WTC11 (cell line): ENCODE measurements around the gene S100A7. TPM values are rescaled to one million over a fixed set of nuclear protein-coding genes. Genes with fewer than 3 reads are reported as not detected.

Experiments
- ATAC-seq: fragments of 200-7000 bp; cut with Tn5 transposase; 2 replicates; pipeline ENCODE4 v1.10.0; 2021; ENCODE audit warnings: mild to moderate bottlenecking, moderate library complexity
- CTCF ChIA-PET: fragments of 300-600 bp; sonication (Branson Sonifier 250); formaldehyde crosslinking; loops from one replicate; lab custom pipeline; 2021; ENCODE audit warnings: antibody characterized with exemption; lab: Charles Lee
- POLR2A ChIA-PET: fragments of 350-600 bp; sonication (Branson Sonifier 250); formaldehyde crosslinking; loops from one replicate; lab custom pipeline; 2021; ENCODE audit warnings: antibody characterized with exemption; lab: Charles Lee
- DNase-seq: peaks from one replicate; pipeline ENCODE4 v3.0.0; 2021; ENCODE audit warnings: low spot score
- H3K27ac Mint-ChIP-seq: 2 replicates; pipeline ENCODE4 v1.8.0; 2021; ENCODE audit warnings: mixed read lengths
- H3K27me3 Mint-ChIP-seq: 2 replicates; pipeline ENCODE4 v1.8.0; 2021; ENCODE audit warnings: low read depth, mild to moderate bottlenecking, moderate library complexity, mixed read lengths
- H3K36me3 Mint-ChIP-seq: 2 replicates; pipeline ENCODE4 v1.8.0; 2021; ENCODE audit warnings: mixed read lengths
- H3K4me1 Mint-ChIP-seq: 2 replicates; pipeline ENCODE4 v1.8.0; 2022; ENCODE audit warnings: mixed read lengths
- H3K4me3 Mint-ChIP-seq: 2 replicates; pipeline ENCODE4 v1.8.0; 2021; ENCODE audit warnings: mild to moderate bottlenecking, moderate library complexity, mixed read lengths
- H3K9me3 Mint-ChIP-seq: 2 replicates; pipeline ENCODE4 v1.8.0; 2021; ENCODE audit warnings: mixed read lengths
- AR ChIP-seq: fragments of 250-450 bp; sonication (Bioruptor Pico); IDR thresholded peaks from 2 replicates; pipeline ENCODE4 v1.9.0; 2021; ENCODE audit warnings: mild to moderate bottlenecking
- ATF2 ChIP-seq: sonication (generic); formaldehyde crosslinking; IDR thresholded peaks from 2 replicates; pipeline ENCODE4 v1.8.1; 2022; ENCODE audit warnings: low read depth, missing genetic modification reagents, borderline replicate concordance
- ATF6 ChIP-seq: sonication (generic); formaldehyde crosslinking; IDR thresholded peaks from 2 replicates; pipeline ENCODE4 v1.8.1; 2023; ENCODE audit warnings: mild to moderate bottlenecking, missing genetic modification reagents
- ELF4 ChIP-seq: sonication (generic); formaldehyde crosslinking; IDR thresholded peaks from 2 replicates; pipeline ENCODE4 v1.8.1; 2022; ENCODE audit warnings: low read depth, mild to moderate bottlenecking, moderate library complexity, missing genetic modification reagents
- ERG ChIP-seq: fragments of 250-450 bp; sonication (Bioruptor Pico); IDR thresholded peaks from 2 replicates; pipeline ENCODE4 v1.8.0; 2021; ENCODE audit warnings: mild to moderate bottlenecking
- FOXK1 ChIP-seq: sonication (generic); formaldehyde crosslinking; IDR thresholded peaks from 2 replicates; pipeline ENCODE4 v1.8.0; 2022; ENCODE audit warnings: mild to moderate bottlenecking, moderate library complexity, missing genetic modification reagents
- GABPB1 ChIP-seq: sonication (generic); formaldehyde crosslinking; IDR thresholded peaks from 2 replicates; pipeline ENCODE4 v1.8.1; 2023; ENCODE audit warnings: mild to moderate bottlenecking, missing genetic modification reagents
- GRHL2 ChIP-seq: fragments of 250-450 bp; sonication (Bioruptor Pico); IDR thresholded peaks from 2 replicates; pipeline ENCODE4 v1.8.0; 2022; ENCODE audit warnings: mild to moderate bottlenecking, moderate library complexity; ENCODE audit not compliant: insufficient replicate concordance, severe bottlenecking
- MLX ChIP-seq: sonication (generic); formaldehyde crosslinking; IDR thresholded peaks from 2 replicates; pipeline ENCODE4 v1.8.1; 2023; ENCODE audit warnings: mild to moderate bottlenecking, missing genetic modification reagents, moderate library complexity
- NFATC4 ChIP-seq: fragments of 250-450 bp; sonication (Bioruptor Pico); IDR thresholded peaks from 2 replicates; pipeline ENCODE4 v1.9.0; 2021; ENCODE audit warnings: mild to moderate bottlenecking
- TP53 ChIP-seq: sonication (generic); formaldehyde crosslinking; IDR thresholded peaks from 2 replicates; pipeline ENCODE4 v1.8.1; 2023; ENCODE audit warnings: mild to moderate bottlenecking, missing genetic modification reagents
- USF2 ChIP-seq: sonication (generic); formaldehyde crosslinking; IDR thresholded peaks from 2 replicates; pipeline ENCODE4 v1.8.1; 2023; ENCODE audit warnings: mild to moderate bottlenecking, missing genetic modification reagents, moderate library complexity
- ZBTB21 ChIP-seq: sonication (generic); formaldehyde crosslinking; IDR thresholded peaks from 2 replicates; pipeline ENCODE4 v1.8.1; 2023; ENCODE audit warnings: mild to moderate bottlenecking, missing genetic modification reagents, borderline replicate concordance
- ZBTB43 ChIP-seq: sonication (generic); formaldehyde crosslinking; IDR thresholded peaks from 2 replicates; pipeline ENCODE4 v1.8.1; 2023; ENCODE audit warnings: mild to moderate bottlenecking, missing genetic modification reagents
- ZNF219 ChIP-seq: sonication (generic); formaldehyde crosslinking; IDR thresholded peaks from 2 replicates; pipeline ENCODE4 v1.8.0; 2023; ENCODE audit warnings: missing genetic modification reagents, mild to moderate bottlenecking, borderline replicate concordance
- ZNF317 ChIP-seq: sonication (generic); formaldehyde crosslinking; IDR thresholded peaks from 2 replicates; pipeline ENCODE4 v1.8.1; 2023; ENCODE audit warnings: low read depth, mild to moderate bottlenecking, moderate library complexity, missing genetic modification reagents, borderline replicate concordance
- ZNF396 ChIP-seq: fragments of 250-450 bp; sonication (Bioruptor Pico); IDR thresholded peaks from 2 replicates; pipeline ENCODE4 v1.8.0; 2021; ENCODE audit warnings: mild to moderate bottlenecking, moderate library complexity, borderline replicate concordance
- ZNF416 ChIP-seq: fragments of 250-450 bp; sonication (Bioruptor Pico); IDR thresholded peaks from 2 replicates; pipeline ENCODE4 v1.9.0; 2021; ENCODE audit warnings: mild to moderate bottlenecking, inconsistent platforms
- total RNA-seq: library from RNA; stranded (reverse); gene quantifications from 3 replicates; pipeline ENCODE4 v1.2.3, GENCODE V29; 2021

The S100A7 gene
- total RNA-seq, 1 experiment from 2014 or later: not detected

GRCh38 chr1:153498746-153499145 is 38.3 kb upstream of the S100A7 start:
- ChIA-PET POLR2A (no interaction called here), CTCF (interaction anchor here (1.0 to 2.7 kb wide), 6 partner anchors 33 to 150 kb away, joined by 3 to 15 read pairs (median 4); partner anchors contain the start of genes PGLYRP4 and S100A13)
- ATAC-seq: no peak
- no peak overlapping the region for H3K4me3 Mint-ChIP-seq
- H3K9me3 Mint-ChIP-seq: no peaks in the 10 kb centered on the region
- peaks cover 12% of the 10 kb centered on the region for H3K4me1 Mint-ChIP-seq
- TF ChIP-seq MLX (CRISPR knock-in tag) (no peak), NFATC4 (CRISPR knock-in tag) (no peak), ZBTB43 (CRISPR knock-in tag) (no peak), ZNF396 (CRISPR knock-in tag) (no peak), USF2 (CRISPR knock-in tag) (no peak), ATF2 (CRISPR knock-in tag) (no peak), TP53 (CRISPR knock-in tag) (no peak), ATF6 (no peak)
- H3K27ac Mint-ChIP-seq: no peak overlapping the region
- no peak for DNase-seq
- no peaks in the 10 kb centered on the region for H3K36me3 Mint-ChIP-seq
- no peaks in the 10 kb centered on the region; the same call in 1 of the 2 replicates for H3K27me3 Mint-ChIP-seq

GRCh38 chr1:153495536-153495935 is 35.1 kb upstream of the S100A7 start:
- ATAC-seq (no peak), DNase-seq (no peak)
- Mint-ChIP-seq H3K36me3 (no peaks in the 10 kb centered on the region), H3K27ac (peak overlapping the region; percentile 8; the same call in 1 of the 2 replicates), H3K4me3 (no peak overlapping the region), H3K27me3 (no peaks in the 10 kb centered on the region; the same call in 1 of the 2 replicates), H3K4me1 (peaks cover 20% of the 10 kb centered on the region), H3K9me3 (no peaks in the 10 kb centered on the region)
- ChIA-PET POLR2A (interaction anchor here (0.5 to 1.6 kb wide), 5 partner anchors 29 to 1871 kb away, joined by 3 to 7 read pairs (median 5); partner anchors contain the start of gene CHTOP), CTCF (interaction anchor here (0.6 to 4.3 kb wide), 39 partner anchors 8 to 236 kb away, joined by 3 to 169 read pairs (median 7); partner anchors contain the start of genes CHTOP, PGLYRP3, PGLYRP4 and S100A13)
- TF ChIP-seq FOXK1 (CRISPR knock-in tag) (no peak), ELF4 (CRISPR knock-in tag) (no peak), ZBTB21 (CRISPR knock-in tag) (no peak), ATF6 (no peak), ERG (no peak), ZNF416 (CRISPR knock-in tag) (no peak), USF2 (CRISPR knock-in tag) (no peak), GRHL2 (no peak), ZBTB43 (CRISPR knock-in tag) (no peak), AR (no peak), ZNF317 (CRISPR knock-in tag) (no peak), ZNF219 (CRISPR knock-in tag) (no peak), GABPB1 (CRISPR knock-in tag) (no peak)
